HCT116 (cell line): Measurements from ENCODE around the gene TAF11L13. TPM values are rescaled to one million over a fixed set of nuclear protein-coding genes. Genes with fewer than 3 reads are reported as not detected.
"Not testable (repeated sequence)": the region's sequence is repeated elsewhere in the genome, so short reads cannot be mapped to it uniquely, and the experiment has no call there.

Experiments used
- ATAC-seq: fragments of 200-7000 bp; cut with Tn5 transposase; 2 replicates; pipeline ENCODE4 v1.9.1; 2020; ENCODE audit warnings: mild to moderate bottlenecking, moderate library complexity
- BruUV-seq: library from RNA; stranded (reverse); fragments of 400-500 nt; replicated peaks from 2 replicates; lab custom pipeline; 2021; lab: Mats Ljungman, UMichigan
- CTCF ChIA-PET: fragments of 300-600 bp; sonication (Branson Sonifier 250); formaldehyde crosslinking; loops from one replicate; lab custom pipeline; 2021; ENCODE audit warnings: antibody characterized with exemption; lab: Charles Lee
- POLR2A ChIA-PET: fragments of 300-600, 350-600 bp; sonication (Branson Sonifier 250); formaldehyde crosslinking; loops from one replicate; lab custom pipeline; 2021; ENCODE audit warnings: antibody characterized with exemption; lab: Charles Lee
- RAD21 ChIA-PET, 2 experiments: fragments of 300-600 bp; sonication (Branson Sonifier 250); formaldehyde crosslinking; loops; one replicate each; lab custom pipeline; 2023; ENCODE audit warnings: low total read pairs in 2 of 2; ENCODE audit not compliant: uncharacterized antibody in 2 of 2, unreplicated experiment in 2 of 2, low non-redundant PET in 1 of 2; lab: Charles Lee
- DNase-seq: peaks from one replicate; pipeline ENCODE4 v3.0.0-alpha.2; 2010; ENCODE audit warnings: low read depth, low spot score
- H2AFZ ChIP-seq: fragments of 200-600 bp; shearing (Covaris generic), sonication (generic); 2 replicates; pipeline ENCODE4 v1.6.1; 2017; ENCODE audit warnings: low read depth, mixed run types, mixed read lengths, antibody characterized with exemption, low read length; ENCODE audit not compliant: poor library complexity, severe bottlenecking
- H3K27ac ChIP-seq: 2 replicates; pipeline ENCODE4 v1.5.1; 2012; ENCODE audit warnings: low read depth, low read length
- H3K27me3 ChIP-seq: fragments of 200-600 bp; sonication (generic); 2 replicates; pipeline ENCODE4 v1.6.1; 2016; ENCODE audit warnings: mixed run types, low read length, mixed read lengths; ENCODE audit not compliant: insufficient read depth
- H3K36me3 ChIP-seq, 2 experiments: fragments of 200-500 bp in 1 of 2; fragments of 200-600 bp in 1 of 2; sonication (Bioruptor generic) in 1 of 2; sonication (generic) in 1 of 2; 2 replicates each; pipeline versions ENCODE4 v1.5.1 to v1.6.1; 2014 to 2016; ENCODE audit warnings: low read length in 2 of 2, inconsistent platforms in 1 of 2, mixed read lengths in 1 of 2, mixed run types in 1 of 2; ENCODE audit not compliant: insufficient read depth in 2 of 2, control insufficient read depth in 1 of 2
- H3K4me1 ChIP-seq, 2 experiments: fragments of 200-600 bp in 1 of 2; sonication (generic) in 1 of 2; 2 replicates each; pipeline versions ENCODE4 v1.5.1 to v1.6.1; 2012 to 2017; ENCODE audit warnings: low read length in 2 of 2, inconsistent platforms in 1 of 2, mild to moderate bottlenecking in 1 of 2, mixed read lengths in 1 of 2, mixed run types in 1 of 2, moderate library complexity in 1 of 2; ENCODE audit not compliant: insufficient read depth in 2 of 2, control insufficient read depth in 1 of 2
- H3K4me2 ChIP-seq: fragments of 200-600 bp; sonication (generic); 2 replicates; pipeline ENCODE4 v1.6.1; 2017; ENCODE audit warnings: mixed run types, low read length, mixed read lengths
- H3K4me3 ChIP-seq, 2 experiments: fragments of 200-600 bp in 1 of 2; sonication (generic) in 1 of 2; replicated peaks in 1 of 2; 2 replicates each; pipeline ENCODE4 v1.5.1; 2011 to 2016; ENCODE audit warnings: low read length in 2 of 2, control low read depth in 1 of 2, low read depth in 1 of 2, mild to moderate bottlenecking in 1 of 2, mixed read lengths in 1 of 2, mixed run types in 1 of 2
- H3K79me2 ChIP-seq: fragments of 200-600 bp; sonication (generic); 2 replicates; pipeline ENCODE4 v1.6.1; 2017; ENCODE audit warnings: mild to moderate bottlenecking, mixed run types, low read length, moderate library complexity, mixed read lengths; ENCODE audit not compliant: insufficient read depth
- H3K9ac ChIP-seq: fragments of 200-600 bp; sonication (generic); 2 replicates; pipeline ENCODE4 v1.6.1; 2016; ENCODE audit warnings: low read length, mixed read lengths
- H3K9me2 ChIP-seq: fragments of 200-600 bp; sonication (generic), shearing (Covaris generic); 2 replicates; pipeline ENCODE4 v1.6.1; 2017; ENCODE audit warnings: mixed run types, mild to moderate bottlenecking, moderate library complexity; ENCODE audit not compliant: insufficient read depth
- H3K9me3 ChIP-seq, 2 experiments: fragments of 200-500 bp in 1 of 2; fragments of 200-600 bp in 1 of 2; sonication (Bioruptor generic) in 1 of 2; sonication (generic) in 1 of 2; 2 replicates each; pipeline ENCODE4 v1.6.1; 2014 to 2017; ENCODE audit warnings: low read length in 2 of 2, mixed read lengths in 2 of 2, inconsistent platforms in 1 of 2, low read depth in 1 of 2, mild to moderate bottlenecking in 1 of 2, mixed run types in 1 of 2, moderate library complexity in 1 of 2; ENCODE audit not compliant: control insufficient read depth in 1 of 2, insufficient read depth in 1 of 2
- H4K20me1 ChIP-seq: fragments of 200-600 bp; sonication (generic), shearing (Covaris generic); 2 replicates; pipeline ENCODE4 v1.6.1; 2017; ENCODE audit warnings: mixed run types, mild to moderate bottlenecking, moderate library complexity; ENCODE audit not compliant: insufficient read depth
- EGR1 ChIP-seq: IDR thresholded peaks from 2 replicates; pipeline ENCODE4 v1.6.1; 2012; ENCODE audit warnings: low read depth
- ELF1 ChIP-seq: IDR thresholded peaks from 2 replicates; pipeline ENCODE4 v1.6.1; 2012; ENCODE audit warnings: low read depth, borderline replicate concordance
- EZH2 ChIP-seq: fragments of 200-600 bp; sonication (generic); IDR thresholded peaks from 2 replicates; pipeline ENCODE4 v1.6.1; 2017; ENCODE audit warnings: antibody characterized with exemption, mixed run types
- JUND ChIP-seq: IDR thresholded peaks from 2 replicates; pipeline ENCODE4 v1.6.1; 2012
- YY1 ChIP-seq: IDR thresholded peaks from 2 replicates; pipeline ENCODE4 v1.6.1; 2011; ENCODE audit warnings: low read length, low read depth, moderate library complexity, mild to moderate bottlenecking; ENCODE audit not compliant: insufficient replicate concordance; ENCODE audit errors: extremely low read depth
- intact Hi-C: fragments of 100-400 bp; cut with micrococcal nuclease; formaldehyde crosslinking; loops from 2 replicates; pipeline ENCODE4 v1.10.0; 2022
- total RNA-seq: library from RNA; stranded (reverse); gene quantifications from one replicate; pipeline ENCODE4 v1.2.1, GENCODE V29; 2021; ENCODE audit not compliant: unreplicated experiment
- TF ChIP-seq, protein P1 (sequence below), 3 experiments: fragments of 200-600 bp in 1 of 3; sonication (generic) in 1 of 3; IDR thresholded peaks in 2 of 3; conservative IDR thresholded peaks in 1 of 3; 2 replicates each; pipeline ENCODE4 v1.5.1; 2012 to 2017; ENCODE audit warnings: low read depth in 2 of 3, low read length in 2 of 3, antibody characterized with exemption in 1 of 3, borderline replicate concordance in 1 of 3, control low read depth in 1 of 3, mild to moderate bottlenecking in 1 of 3, mixed read lengths in 1 of 3, mixed run types in 1 of 3, moderate library complexity in 1 of 3; ENCODE audit not compliant: insufficient read depth in 1 of 3
- TF ChIP-seq, protein P2 (sequence below): IDR thresholded peaks from 2 replicates; pipeline ENCODE4 v1.6.1; 2012

TAF11L13 gene
- total RNA-seq, 1 experiment from 2014 or later, result not detected

DNA sequence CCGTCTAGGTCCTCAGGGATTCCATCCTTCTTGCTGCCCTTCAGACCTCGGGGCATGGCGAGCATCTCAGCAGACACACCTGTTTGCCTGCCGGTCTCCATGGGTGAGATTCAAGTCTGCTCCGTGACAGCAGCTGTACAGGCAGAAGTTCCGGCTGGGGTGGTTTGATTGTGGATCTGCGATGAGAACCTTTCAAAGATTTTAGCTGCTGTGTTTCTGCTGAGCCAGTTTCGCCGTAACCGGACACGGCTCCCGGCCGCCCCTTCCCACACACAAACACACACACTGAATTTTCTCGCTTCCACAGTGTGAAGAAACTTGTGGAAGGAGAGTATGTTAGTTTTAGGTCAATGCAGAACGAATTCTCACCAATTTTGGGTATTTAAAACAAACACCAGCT, 34.2 kb upstream of the TAF11L13 start, which contains the start of gene TAF11L10:
TSS of gene TAF11L10 (minus strand) at position 101 of the 400 bp plus-strand sequence.
- H3K4me2 ChIP-seq, H4K20me1 ChIP-seq, H3K4me3 ChIP-seq, intact Hi-C loops, CTCF ChIA-PET, H3K27me3 ChIP-seq, DNase-seq, H3K36me3 ChIP-seq, H3K79me2 ChIP-seq, H3K4me1 ChIP-seq, H3K9ac ChIP-seq, RAD21 ChIA-PET, BruUV-seq, H3K9me2 ChIP-seq, ATAC-seq, H3K27ac ChIP-seq, H3K9me3 ChIP-seq, POLR2A ChIA-PET, H2AFZ ChIP-seq: not testable (repeated sequence)

DNA sequence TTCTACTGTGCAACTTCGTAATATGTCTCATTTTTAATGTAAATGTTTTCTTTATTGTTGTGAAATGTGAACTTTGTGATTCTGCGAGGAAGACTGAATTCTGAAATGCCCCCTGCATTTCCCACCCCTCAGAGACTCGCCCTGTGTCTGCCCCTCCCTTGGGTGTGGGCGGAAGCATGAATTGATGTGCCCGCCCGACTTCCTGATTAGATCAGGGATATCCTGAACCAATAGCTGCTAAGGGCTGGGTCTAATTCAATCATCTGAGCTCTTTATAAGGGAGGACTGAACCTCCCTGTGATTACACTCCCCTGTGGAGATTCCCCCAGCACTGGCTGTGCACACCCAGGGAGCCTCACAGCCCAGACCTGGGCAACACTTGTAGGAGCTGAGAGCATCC, 28.0 kb upstream of the TAF11L13 start, which contains the start of gene TAF11L11:
TSS of gene TAF11L11 (plus strand) at position 304 of the 400 bp plus-strand sequence.
- H3K4me2 ChIP-seq, ATAC-seq, H3K4me3 ChIP-seq, H3K36me3 ChIP-seq, H3K9me2 ChIP-seq, H4K20me1 ChIP-seq, H3K9me3 ChIP-seq, BruUV-seq, DNase-seq, H3K27ac ChIP-seq, H3K79me2 ChIP-seq, H3K4me1 ChIP-seq, intact Hi-C loops, H3K9ac ChIP-seq, RAD21 ChIA-PET, POLR2A ChIA-PET, H3K27me3 ChIP-seq, H2AFZ ChIP-seq, CTCF ChIA-PET: not testable (repeated sequence)

DNA sequence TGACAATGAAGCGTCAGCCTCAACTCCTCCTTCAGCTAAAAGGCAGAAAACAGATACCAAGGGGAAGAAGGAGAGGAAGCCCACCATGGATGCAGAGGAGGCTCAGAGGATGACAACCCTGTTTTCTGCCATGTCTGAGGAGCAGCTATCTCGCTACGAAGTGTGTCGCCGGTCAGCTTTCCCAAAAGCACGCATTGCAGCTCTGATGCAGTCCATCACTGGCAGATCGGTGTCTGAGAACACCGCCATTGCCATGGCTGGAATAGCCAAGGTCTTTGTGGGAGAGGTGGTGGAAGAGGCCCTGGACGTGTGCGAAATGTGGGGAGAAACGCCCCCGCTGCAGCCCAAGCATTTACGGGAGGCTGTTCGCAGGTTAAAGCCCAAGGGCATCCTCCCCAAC, 26.9 kb upstream of the TAF11L13 start:
- BruUV-seq, result no TSS peak
- H2AFZ ChIP-seq, result no peak overlapping the region

More for the DNA sequence above, 26.9 kb upstream of the TAF11L13 start:
- ChIA-PET RAD21 (no interaction called here), CTCF (no interaction called here), POLR2A (no interaction called here)
- H3K4me2 ChIP-seq, result no peak overlapping the region
- H3K27me3 ChIP-seq, result no peaks in the 10 kb centered on the region
- TF ChIP-seq EGR1 (no peak), JUND (no peak), EZH2 (no peak), YY1 (no peak), ELF1 (no peak)
- TF ChIP-seq, protein P1, sequence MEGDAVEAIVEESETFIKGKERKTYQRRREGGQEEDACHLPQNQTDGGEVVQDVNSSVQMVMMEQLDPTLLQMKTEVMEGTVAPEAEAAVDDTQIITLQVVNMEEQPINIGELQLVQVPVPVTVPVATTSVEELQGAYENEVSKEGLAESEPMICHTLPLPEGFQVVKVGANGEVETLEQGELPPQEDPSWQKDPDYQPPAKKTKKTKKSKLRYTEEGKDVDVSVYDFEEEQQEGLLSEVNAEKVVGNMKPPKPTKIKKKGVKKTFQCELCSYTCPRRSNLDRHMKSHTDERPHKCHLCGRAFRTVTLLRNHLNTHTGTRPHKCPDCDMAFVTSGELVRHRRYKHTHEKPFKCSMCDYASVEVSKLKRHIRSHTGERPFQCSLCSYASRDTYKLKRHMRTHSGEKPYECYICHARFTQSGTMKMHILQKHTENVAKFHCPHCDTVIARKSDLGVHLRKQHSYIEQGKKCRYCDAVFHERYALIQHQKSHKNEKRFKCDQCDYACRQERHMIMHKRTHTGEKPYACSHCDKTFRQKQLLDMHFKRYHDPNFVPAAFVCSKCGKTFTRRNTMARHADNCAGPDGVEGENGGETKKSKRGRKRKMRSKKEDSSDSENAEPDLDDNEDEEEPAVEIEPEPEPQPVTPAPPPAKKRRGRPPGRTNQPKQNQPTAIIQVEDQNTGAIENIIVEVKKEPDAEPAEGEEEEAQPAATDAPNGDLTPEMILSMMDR (IDR thresholded peaks at IDR 0.05 in 2 of 3, conservative IDR thresholded peaks at IDR 0.05 in 1 of 3; ENCODE audit: borderline replicate concordance in 1 of 3, insufficient read depth in 1 of 3, low read depth in 2 of 3, low read length in 2 of 3), result no peak
- TF ChIP-seq, protein P2, sequence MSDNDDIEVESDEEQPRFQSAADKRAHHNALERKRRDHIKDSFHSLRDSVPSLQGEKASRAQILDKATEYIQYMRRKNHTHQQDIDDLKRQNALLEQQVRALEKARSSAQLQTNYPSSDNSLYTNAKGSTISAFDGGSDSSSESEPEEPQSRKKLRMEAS, result no peak
- no peaks in the 10 kb centered on the region for H3K36me3 ChIP-seq
- H3K79me2 ChIP-seq, result no peaks in the 10 kb centered on the region
- no peak overlapping the region for H3K9ac ChIP-seq
- no peaks in the 10 kb centered on the region for H4K20me1 ChIP-seq
- H3K9me2 ChIP-seq, result no peaks in the 10 kb centered on the region
- DNase-seq (no peak), ATAC-seq (no peak)
- no peaks in the 10 kb centered on the region for H3K4me1 ChIP-seq
- H3K4me3 ChIP-seq, result no peak overlapping the region
- no peak overlapping the region for H3K27ac ChIP-seq
- intact Hi-C loops, result no loop called here
- peaks cover 0 to 4% of the 10 kb centered on the region in 2 experiments; a peak in 2 of 4 replicates for H3K9me3 ChIP-seq
